Duodenal mucosa (tissue), 2 donors: Measurements from ENCODE around the gene CLCNKA.
"Not testable (repeated sequence)": the region's sequence is repeated elsewhere in the genome, so short reads cannot be mapped to it uniquely, and the experiment has no call there.

Experiments
- H3K27ac ChIP-seq: one replicate; pipeline ENCODE4 v1.7.0; 2013; ENCODE audit warnings: low read depth, low read length
- H3K27me3 ChIP-seq, 2 donors: one replicate each; pipeline ENCODE4 v1.7.0; 2013; ENCODE audit warnings: low read length in 2 of 2, control low read depth in 1 of 2; ENCODE audit not compliant: insufficient read depth in 2 of 2, control insufficient read depth in 1 of 2
- H3K36me3 ChIP-seq, 2 donors: one replicate each; pipeline ENCODE4 v1.7.0; 2013; ENCODE audit warnings: low read length in 2 of 2, control low read depth in 1 of 2; ENCODE audit not compliant: insufficient read depth in 2 of 2, control insufficient read depth in 1 of 2
- H3K4me1 ChIP-seq, 2 donors: one replicate each; pipeline ENCODE4 v1.7.0; 2013; ENCODE audit warnings: low read length in 2 of 2, control low read depth in 1 of 2; ENCODE audit not compliant: insufficient read depth in 2 of 2, control insufficient read depth in 1 of 2
- H3K4me3 ChIP-seq, 2 donors: one replicate each; pipeline ENCODE4 v1.7.0; 2013; ENCODE audit warnings: low read length in 2 of 2, low read depth in 1 of 2
- H3K9ac ChIP-seq, 2 donors: one replicate each; pipeline ENCODE4 v1.7.0; 2013; ENCODE audit warnings: low read length in 2 of 2, low read depth in 1 of 2
- H3K9me3 ChIP-seq, 2 donors: one replicate each; pipeline ENCODE4 v1.7.0; 2013; ENCODE audit warnings: low read length in 2 of 2, control low read depth in 1 of 2; ENCODE audit not compliant: control insufficient read depth in 1 of 2

CLCNKA gene

DNA sequence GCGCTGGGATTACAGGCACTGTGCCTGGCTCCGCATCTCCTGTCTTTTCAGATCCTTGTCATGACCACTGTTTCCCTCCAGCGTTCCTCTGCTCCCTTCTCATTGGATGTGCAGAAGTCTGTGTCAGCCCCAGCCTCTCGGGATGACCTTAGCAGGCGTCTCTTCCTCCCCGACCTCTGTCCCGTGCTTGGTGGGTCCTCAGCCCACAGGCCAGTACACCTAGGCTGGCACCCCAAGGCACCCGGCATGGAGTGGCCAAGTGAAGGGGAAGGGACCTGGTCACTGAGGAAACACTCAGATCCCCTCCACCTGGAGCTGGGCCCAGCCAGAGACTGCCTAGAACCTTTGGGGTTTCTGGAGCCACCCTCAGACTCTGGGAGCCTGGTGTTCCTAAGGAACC, 19.4 kb downstream of the CLCNKA start:
- H3K4me3 ChIP-seq: no peak overlapping the region
- no peaks in the 10 kb centered on the region for H3K9me3 ChIP-seq
- H3K36me3 ChIP-seq: no peaks in the 10 kb centered on the region
- H3K9ac ChIP-seq: no peak overlapping the region
- H3K27ac ChIP-seq: no peak overlapping the region
- no peaks in the 10 kb centered on the region for H3K27me3 ChIP-seq
- H3K4me1 ChIP-seq: no peaks in the 10 kb centered on the region

DNA sequence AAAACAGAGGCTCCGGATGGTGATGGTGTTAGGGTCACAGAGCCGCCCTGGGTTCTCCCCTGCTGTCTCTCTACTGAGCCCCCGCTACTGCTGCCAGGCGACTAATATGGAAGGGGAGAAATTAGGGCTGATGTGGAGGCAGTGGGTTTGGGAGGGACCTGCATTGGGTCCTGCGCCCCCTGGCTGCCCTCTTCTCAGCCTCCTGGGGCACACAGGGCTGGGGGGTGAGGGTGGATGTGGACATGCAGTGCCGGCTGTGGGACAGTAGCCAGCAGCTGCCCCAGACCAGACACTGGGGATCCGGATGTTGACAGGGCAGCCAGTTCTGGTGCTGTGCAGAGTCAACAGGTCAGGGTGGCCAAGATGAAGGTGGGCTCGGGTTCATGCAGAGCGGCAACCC, 20.3 kb downstream of the CLCNKA start:
- Histone ChIP-seq H3K4me3 (no peak overlapping the region), H3K9me3 (no peaks in the 10 kb centered on the region), H3K27ac (peak overlapping the region; percentile 3), H3K36me3 (no peaks in the 10 kb centered on the region), H3K4me1 (no peaks in the 10 kb centered on the region), H3K9ac (no peak overlapping the region), H3K27me3 (no peaks in the 10 kb centered on the region)

DNA sequence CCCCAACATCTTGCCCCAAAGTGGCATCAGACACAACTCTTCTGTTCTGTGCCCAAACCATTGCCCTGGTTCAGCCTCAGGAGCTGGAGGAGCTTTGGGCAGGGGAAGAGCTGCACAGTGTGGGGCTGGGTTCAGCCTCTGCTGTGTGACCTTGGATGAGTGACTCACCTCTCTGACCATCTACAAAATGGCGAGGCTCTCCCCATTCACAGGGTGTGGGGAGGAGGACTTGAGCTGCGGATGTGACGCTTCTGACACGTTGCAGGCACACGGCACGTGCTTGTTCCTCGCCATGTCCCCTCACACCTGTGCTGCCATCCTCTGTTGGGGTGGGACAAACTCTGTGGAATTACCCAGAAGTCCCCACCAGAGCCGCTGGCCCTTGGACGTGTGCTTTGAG, 20.8 kb downstream of the CLCNKA start:
- H3K36me3 ChIP-seq, H3K27ac ChIP-seq: not testable (repeated sequence)

DNA sequence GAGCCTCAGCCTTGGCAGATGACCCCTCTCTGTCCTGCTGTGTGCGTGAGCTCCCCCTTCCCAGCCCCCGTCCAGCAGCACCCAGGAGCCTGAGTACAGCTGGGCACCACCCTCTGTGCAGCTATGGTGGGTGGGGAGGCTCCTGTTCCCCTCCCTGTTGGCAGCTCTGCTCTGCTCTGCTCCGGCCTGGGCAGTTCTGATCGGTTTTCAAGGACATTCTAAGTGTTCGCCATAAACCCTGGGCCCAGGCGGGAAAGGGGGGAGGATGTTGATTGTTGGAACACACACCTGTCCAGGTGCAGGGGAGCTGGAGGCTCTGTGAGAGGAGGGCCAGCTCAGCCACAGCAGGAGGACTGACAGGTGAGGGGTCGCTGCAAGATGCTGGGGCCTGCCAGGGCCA, 21.7 kb downstream of the CLCNKA start, which contains the start of gene CLCNKB:
CLCNKB (plus strand) TSS at position 262 of the 400 bp plus-strand sequence. CDS start 711 bp downstream, outside the sequence.
- Histone ChIP-seq H3K9me3 (no peaks in the 10 kb centered on the region), H3K27ac (no peak within 1 kb of the TSS), H3K4me3 (no peak within 1 kb of the TSS), H3K27me3 (no peaks in the 10 kb centered on the region), H3K9ac (no peak within 1 kb of the TSS), H3K36me3 (no peaks in the 10 kb centered on the region), H3K4me1 (no peaks in the 10 kb centered on the region)

More for the DNA sequence above, 20.8 kb downstream of the CLCNKA start:
- H3K27me3 ChIP-seq, H3K9ac ChIP-seq, H3K4me3 ChIP-seq, H3K9me3 ChIP-seq, H3K4me1 ChIP-seq: not testable (repeated sequence)

DNA sequence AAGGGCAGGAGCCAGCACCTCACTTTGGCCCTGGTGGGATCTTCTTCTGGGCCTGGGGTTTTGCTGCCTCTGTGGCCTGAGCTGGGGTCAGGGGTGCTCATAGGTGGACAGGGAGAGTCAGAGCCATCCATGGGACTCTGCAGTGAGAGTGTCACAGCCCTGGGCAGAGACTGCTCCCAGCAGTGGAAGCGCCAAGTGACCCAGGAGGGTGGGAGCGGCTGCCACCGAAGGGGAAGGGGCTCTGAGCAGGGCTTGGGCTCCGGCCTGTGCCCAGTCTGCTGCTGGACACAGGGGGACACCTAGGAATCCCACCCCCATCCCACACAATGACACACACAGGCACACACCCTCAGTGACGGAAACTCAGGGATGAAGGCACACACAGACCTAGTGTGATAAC, 22.1 kb downstream of the CLCNKA start:
- Histone ChIP-seq H3K9ac (no peak overlapping the region), H3K9me3 (no peaks in the 10 kb centered on the region), H3K36me3 (no peaks in the 10 kb centered on the region), H3K27ac (no peak overlapping the region), H3K27me3 (no peaks in the 10 kb centered on the region), H3K4me1 (no peaks in the 10 kb centered on the region), H3K4me3 (no peak overlapping the region)

DNA sequence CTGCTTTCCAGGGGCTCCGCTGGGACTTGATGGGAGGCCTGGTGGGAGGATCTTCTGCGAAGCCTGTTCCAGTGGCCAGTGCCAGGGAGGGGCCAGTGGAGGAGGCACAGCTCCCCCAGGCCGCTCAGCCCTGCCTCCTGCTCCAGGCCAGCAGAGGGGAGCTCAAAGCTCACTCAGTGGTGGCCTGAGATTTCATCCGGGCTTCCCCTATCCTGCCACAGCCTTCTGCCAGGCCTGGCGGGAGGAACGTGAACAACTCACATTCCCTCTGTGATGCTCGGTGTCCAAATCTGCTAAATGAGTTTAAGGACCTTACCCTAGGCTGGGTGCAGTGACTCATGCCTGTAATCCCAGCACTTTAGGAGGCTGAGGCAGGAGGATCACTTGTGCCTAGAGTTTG, 25.0 kb downstream of the CLCNKA start:
- Histone ChIP-seq H3K9ac (no peak overlapping the region), H3K4me1 (no peaks in the 10 kb centered on the region), H3K27me3 (no peaks in the 10 kb centered on the region), H3K9me3 (no peaks in the 10 kb centered on the region), H3K36me3 (no peaks in the 10 kb centered on the region), H3K27ac (no peak overlapping the region), H3K4me3 (no peak overlapping the region)

DNA sequence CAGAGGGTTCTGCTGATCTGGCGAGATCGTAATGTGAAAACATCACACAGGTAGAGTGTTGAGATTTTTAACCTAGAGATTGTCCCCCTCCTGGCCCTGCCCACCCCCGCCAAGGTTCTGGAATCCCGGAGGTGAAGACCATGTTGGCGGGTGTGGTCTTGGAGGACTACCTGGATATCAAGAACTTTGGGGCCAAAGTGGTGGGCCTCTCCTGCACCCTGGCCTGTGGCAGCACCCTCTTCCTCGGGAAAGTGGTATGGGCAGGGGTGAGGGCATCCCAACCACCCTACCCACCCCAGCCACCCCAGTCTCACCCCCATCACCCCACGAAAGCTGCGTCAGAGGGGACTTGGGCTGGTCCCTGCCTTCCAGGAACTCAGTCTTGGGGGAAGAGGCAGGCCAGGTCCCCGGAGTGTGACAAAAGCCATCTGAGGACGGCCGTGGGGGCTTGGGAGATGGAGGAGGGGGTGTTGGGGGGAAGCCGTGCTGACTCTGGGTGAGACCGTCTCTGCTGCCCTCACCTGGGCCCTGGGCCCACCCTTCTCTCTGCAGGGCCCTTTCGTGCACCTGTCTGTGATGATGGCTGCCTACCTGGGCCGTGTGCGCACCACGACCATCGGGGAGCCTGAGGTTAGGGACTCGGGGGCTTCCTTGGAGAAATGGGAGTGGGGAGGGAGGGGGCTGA, 26.1 kb downstream of the CLCNKA start:
- no peaks in the 10 kb centered on the region for H3K4me1 ChIP-seq
- no peak overlapping the region for H3K9ac ChIP-seq
- H3K36me3 ChIP-seq: no peaks in the 10 kb centered on the region
- no peak overlapping the region for H3K27ac ChIP-seq
- H3K4me3 ChIP-seq: no peak overlapping the region
- no peaks in the 10 kb centered on the region for H3K27me3 ChIP-seq
- no peaks in the 10 kb centered on the region for H3K9me3 ChIP-seq

DNA sequence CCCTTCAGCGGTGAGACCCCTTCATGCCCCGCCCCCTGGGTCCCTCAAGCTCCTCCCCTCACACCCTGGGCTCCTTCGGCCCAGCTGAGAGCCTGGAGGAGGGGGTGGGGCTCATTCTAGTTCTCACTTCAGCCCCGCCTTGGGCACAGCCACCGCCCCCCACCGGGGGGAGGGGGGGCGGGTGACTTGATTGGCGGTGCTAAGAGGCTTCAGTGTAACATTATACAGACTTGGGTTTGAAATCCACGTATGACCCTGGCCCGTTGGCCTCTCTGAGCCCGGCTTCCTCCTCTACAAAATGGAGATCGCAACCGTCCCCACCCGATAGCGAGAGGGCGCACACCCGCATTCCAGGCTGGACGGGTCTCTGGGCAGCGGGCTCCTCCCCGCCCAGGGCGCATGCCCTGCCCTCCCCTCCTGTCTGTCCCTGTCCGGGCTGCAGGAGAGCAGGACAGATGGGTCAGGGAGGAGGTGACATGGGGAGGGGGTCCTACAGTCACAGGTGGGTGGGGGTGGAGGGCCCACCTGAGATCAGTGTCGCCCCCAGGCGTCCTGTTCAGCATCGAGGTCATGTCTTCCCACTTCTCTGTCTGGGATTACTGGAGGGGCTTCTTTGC, 26.8 kb downstream of the CLCNKA start:
- Histone ChIP-seq H3K4me3 (peak overlapping the region; percentile 21 to 60), H3K27ac (no peak overlapping the region), H3K27me3 (no peaks in the 10 kb centered on the region), H3K4me1 (no peaks in the 10 kb centered on the region), H3K9ac (no peak overlapping the region), H3K9me3 (no peaks in the 10 kb centered on the region), H3K36me3 (no peaks in the 10 kb centered on the region)

DNA sequence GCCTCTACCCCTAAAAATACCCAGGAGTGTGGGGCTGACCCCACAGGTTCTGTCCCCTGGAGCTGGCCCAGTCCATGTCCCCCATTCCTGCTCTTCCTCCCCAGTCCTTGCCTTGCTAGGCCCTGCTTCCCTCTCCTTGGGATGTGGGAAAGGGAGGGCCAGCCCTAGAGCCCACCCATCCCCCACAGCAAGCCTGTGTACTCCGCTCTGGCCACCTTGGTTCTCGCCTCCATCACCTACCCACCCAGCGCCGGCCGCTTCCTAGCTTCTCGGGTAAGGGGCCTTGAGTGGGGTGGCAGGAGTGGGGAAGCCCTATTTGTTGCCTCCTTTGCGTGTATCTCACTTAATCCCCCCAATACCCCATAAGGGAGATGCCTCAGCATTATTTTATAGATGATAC, 28.5 kb downstream of the CLCNKA start:
- Histone ChIP-seq H3K4me3 (no peak overlapping the region), H3K9ac (no peak overlapping the region), H3K4me1 (no peaks in the 10 kb centered on the region), H3K27me3 (no peaks in the 10 kb centered on the region), H3K27ac (no peak overlapping the region), H3K9me3 (no peaks in the 10 kb centered on the region), H3K36me3 (no peaks in the 10 kb centered on the region)

DNA sequence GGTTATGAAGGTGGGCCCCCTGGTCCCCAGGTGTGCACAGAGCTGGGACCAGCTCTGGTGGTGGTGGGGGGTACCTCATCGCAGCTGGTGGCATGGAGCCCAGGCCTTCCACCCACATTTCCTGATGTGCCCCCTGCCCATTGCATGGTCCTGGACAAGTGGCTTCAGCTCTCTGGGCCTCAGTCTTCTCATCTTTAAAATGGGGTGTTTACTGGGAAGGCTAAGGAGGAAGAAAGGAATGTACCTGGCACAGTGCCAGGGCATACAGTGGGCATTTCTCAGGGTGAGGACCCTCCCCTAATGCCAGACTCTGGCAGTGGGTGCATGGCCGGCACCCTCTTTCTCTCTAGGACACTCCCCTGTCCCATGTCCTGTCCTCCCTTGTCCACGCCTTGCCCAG, 29.2 kb downstream of the CLCNKA start:
- H3K27ac ChIP-seq: no peak overlapping the region
- H3K9ac ChIP-seq: no peak overlapping the region
- no peaks in the 10 kb centered on the region for H3K36me3 ChIP-seq
- H3K4me1 ChIP-seq: no peaks in the 10 kb centered on the region
- H3K27me3 ChIP-seq: no peaks in the 10 kb centered on the region
- no peaks in the 10 kb centered on the region for H3K9me3 ChIP-seq
- no peak overlapping the region for H3K4me3 ChIP-seq
